HG02981 (cell line): Measurements from ENCODE around the gene PFDN6.
"Not testable (repeated sequence)": the region's sequence is repeated elsewhere in the genome, so short reads cannot be mapped to it uniquely, and the experiment has no call there.

Source experiments
- ATAC-seq: cut with Tn5 transposase; IDR thresholded peaks from one replicate; pipeline ENCODE4 v1.9.1; 2021; ENCODE audit warnings: mild to moderate bottlenecking, moderate library complexity; ENCODE audit not compliant: unreplicated experiment

Gene PFDN6

DNA sequence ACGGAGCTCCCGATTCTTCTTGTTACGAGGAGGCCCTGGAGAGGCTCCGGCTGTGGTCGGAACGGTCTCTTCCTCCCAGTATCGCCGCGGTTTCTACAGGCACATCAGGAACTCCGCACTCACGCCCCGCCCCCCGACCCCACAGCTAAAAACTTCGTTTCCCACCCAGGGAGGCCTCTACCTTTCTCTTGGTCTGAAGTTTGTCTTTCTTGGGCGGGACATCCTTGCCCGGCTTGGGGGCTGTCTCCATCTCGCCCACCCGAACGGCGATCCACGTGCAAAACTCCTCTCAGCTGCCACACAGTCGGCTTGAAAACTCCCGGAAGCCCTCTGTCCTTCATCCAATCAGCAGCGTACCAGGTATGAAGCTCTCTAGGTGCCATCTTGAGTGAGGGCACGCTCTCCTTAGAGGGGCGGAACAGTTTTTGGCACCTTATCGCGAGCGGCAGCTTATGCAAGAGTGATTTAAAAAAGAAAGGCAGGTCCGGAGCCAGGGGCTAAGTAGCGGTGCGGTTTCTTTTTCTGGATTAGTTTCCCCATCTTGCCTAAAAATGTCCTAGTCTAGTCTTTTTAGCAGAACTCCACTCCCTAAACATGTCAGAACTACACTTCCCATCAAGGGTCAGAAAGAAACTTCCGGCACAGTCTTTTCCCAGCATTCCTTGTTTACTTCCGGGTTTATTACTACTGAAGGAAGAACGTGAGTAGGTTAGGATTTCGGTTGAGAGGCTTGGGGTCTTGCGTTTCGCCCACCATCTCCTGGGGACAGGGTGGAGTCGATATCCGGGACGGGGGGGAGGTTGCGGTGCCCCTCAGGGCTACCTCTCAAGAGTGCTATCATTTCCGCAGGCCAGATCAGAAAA lies at the start of gene PFDN6, which contains the start of gene WDR46:
Gene PFDN6 (plus strand): TSS at position 681 of the 863 bp plus-strand sequence. CDS start 256 bp downstream, outside the sequence.
Gene WDR46 (minus strand): TSS at position 319 of the 863 bp plus-strand sequence. CDS start 69 bp downstream, at position 250.
- ATAC-seq: peak; percentile 80

DNA sequence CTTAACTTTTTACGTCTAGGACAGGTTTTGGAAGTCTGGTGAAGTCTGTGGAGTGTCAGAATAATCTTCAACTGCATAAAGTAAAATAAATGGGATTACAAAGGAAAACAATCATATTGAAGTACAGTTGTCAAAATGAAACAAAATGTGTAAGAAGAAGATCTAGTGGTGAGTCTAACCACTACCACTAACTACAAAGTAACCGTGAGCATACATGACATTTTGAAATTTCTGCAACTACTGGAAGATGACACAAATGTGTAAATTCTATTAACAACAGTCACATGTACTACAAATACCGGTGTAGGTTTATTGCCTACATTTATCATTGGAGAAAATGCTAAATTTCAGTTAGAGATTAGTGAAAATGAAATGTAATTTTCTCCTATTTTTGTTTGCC lies 47.4 kb upstream of the PFDN6 start:
- no peak for ATAC-seq

DNA sequence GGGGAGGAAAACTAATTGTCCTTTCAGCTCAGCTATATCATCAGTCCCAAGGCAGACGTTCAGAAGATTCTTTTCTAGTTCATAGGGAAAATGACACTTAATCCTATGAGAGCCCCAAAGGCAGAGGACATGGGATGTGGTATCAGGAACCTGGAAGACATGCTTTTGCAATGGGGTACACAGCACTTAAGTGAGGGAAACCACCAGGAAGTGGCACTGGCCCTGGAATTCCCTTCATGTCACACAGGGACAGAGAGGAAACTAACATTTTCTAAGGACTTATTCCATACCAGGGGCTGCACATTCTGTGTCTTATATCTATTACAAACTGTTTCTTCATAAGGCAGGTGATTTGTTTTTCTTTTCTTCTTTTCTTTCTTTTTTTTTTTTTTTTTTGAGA lies 45.9 kb upstream of the PFDN6 start:
- no peak for ATAC-seq

GRCh38 chr6:33247977-33248642 lies 41.3 kb upstream of the PFDN6 start:
- peak; percentile 41 for ATAC-seq

DNA sequence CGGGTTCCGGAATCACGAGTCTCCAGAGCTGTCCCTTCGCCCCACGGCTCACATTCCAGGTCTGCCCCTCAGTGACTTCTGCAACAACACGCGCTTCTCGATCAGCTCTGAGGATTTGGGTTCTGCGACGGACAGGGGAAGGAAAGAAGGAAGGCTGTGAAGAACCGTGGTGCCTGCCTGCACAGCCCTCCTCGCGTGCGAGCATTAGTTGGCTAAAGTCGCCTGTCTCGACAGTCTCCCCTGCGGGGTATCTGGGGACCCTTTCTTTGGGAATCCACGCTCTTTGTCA lies 40.8 kb upstream of the PFDN6 start:
- peak; percentile 3 for ATAC-seq

- ATAC-seq: peak; percentile 85
These were observed 40.3 kb upstream of the PFDN6 start for GRCh38 chr6:33248932-33249731.

- ATAC-seq: peak; percentile 0
These were observed 39.4 kb upstream of the PFDN6 start for GRCh38 chr6:33249732-33250630.

DNA sequence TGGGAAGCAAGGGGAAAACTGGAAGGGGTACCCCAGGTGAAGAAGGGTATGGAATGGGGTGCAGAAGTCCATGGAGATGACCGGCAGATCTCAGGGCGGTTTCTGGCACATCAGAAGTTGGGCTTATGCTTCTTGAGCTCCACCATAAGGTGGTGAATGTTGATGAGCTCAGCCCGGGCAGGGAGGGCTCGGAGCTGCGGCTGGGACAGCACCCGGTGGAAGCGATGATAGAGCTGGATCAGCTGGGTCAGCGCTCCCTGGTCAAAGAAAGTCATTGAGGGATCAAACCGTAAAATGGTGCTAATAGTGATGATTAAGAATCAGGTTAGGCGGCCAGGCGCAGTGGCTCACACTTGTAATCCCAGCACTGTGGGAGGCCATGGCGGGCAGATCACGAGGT lies 38.7 kb upstream of the PFDN6 start:
- ATAC-seq: no peak

DNA sequence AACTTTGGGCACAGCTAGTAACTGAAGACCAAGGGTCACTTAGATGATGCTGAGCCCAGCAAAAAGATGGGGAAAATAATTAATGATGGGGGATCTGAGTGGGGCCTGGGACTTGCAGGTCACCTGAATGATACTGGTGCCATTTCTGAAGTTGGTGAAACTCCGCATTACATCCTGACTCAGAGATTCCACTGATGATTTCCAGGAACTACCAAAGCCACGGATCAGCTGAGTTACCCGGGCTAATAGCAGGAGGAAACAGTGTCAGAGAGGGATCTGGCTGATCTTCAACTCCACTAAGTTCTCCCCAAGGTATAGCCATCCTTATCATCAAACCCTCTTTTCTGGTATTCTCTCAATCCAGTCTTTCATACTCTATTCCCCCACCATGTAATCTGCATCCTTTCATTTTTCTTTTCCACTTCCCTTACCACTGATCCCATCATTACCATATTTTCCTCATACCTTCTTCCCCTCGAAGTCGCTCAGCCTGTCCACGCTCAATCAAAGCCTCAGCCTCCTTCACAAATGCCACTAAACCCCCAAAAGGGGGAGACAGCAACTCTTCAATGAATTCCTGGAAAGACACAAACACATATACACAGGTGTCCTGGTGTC lies 37.9 kb upstream of the PFDN6 start:
- no peak for ATAC-seq

DNA sequence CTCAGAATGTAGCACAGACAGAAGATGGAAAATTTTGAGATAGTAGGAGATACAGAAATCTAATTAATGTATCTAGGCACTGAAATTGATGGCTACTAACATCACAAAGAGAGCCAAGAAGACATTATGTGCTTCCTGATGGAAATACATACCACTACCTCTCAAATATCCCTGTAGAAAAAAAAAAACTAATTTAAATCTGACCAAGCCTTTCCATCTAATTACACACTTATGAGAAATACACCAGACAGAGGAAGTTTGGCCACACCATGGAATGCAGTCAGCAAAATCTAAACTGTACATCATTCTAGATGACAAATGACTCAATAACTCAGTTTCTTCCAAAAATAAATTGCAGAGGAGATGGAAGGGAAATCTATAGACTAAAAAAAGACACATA lies 36.6 kb upstream of the PFDN6 start:
- ATAC-seq: no peak

DNA sequence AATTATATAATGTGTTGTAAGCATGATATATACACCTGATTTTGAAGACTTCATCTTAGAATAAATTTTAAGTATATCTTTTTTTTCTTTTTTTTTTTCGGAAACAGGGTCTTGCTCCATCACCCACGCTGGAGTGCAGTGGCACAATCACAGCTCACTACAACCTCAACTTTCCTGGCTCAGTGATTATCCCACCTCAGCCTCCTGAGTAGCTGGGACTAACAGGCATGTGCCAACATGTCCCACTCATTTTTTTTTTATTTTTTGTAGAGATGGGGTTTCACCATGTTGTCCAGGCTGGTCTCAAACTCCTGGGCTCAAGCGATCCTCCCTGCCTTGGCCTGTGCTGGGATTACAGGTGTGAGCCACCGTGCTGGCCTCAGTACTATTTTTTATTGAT lies 34.8 kb upstream of the PFDN6 start:
- no peak for ATAC-seq

DNA sequence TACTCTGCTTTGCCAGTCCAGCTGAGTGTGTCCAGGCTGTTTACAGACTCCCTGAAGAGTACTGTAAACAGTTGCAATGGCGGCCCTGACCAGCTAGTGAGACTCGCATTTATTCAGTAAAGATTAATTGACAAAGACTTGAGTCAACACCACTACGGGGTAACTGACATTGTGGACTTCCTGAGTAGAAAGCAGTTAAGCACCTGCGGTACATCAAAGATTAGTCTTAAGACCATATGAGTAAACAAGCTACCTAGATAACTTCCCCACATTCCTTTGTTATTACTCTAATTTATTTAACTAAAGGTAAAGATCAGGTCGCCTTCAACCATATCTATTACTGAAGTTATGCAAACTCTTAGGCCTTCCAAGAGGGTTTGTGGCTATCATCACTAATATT lies 30.4 kb upstream of the PFDN6 start:
- no peak for ATAC-seq

GRCh38 chr6:33262490-33262889 lies 26.9 kb upstream of the PFDN6 start:
- not testable (repeated sequence) for ATAC-seq

DNA sequence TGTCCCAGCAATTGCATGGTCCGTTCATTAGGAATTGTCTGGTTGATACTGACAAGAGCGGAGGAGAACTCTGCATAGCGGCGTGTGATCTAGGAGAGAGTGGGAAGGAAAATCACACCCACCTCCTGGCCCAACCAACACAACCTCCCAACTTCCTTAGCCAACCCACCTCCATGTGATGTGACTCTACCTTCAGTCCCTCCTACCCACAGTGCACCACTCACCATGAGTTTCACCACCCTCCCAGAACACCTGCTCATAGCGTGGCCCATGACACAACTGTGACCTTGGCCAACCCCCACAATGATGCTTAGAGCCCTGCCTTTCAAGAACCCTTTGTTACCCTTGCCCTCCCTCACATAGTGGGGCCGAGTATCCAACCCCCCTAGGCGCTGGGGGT lies 25.4 kb upstream of the PFDN6 start:
- ATAC-seq: no peak

GRCh38 chr6:33271117-33271467 lies 18.3 kb upstream of the PFDN6 start:
- ATAC-seq: no peak

GRCh38 chr6:33271468-33272274 lies 17.7 kb upstream of the PFDN6 start, which contains the start of the genes RPS18 and VPS52:
Gene RPS18 (plus strand): TSS chr6:33272075. CDS start chr6:33272120, 45 bp downstream.
Gene VPS52 (minus strand): TSS chr6:33271876. CDS start chr6:33271675, 201 bp downstream.
- peak; percentile 83 for ATAC-seq

GRCh38 chr6:33272275-33273128 lies 16.9 kb upstream of the PFDN6 start:
- peak; percentile 8 for ATAC-seq
